Stimulated activated naive CD8-positive, alpha-beta T cell treated with anti-CD3 and anti-CD28 coated beads, Interleukin-15, amount 100 ng/mL, for 72 hours (primary cell): Measurements from ENCODE around the gene MALT1.

Experiments
- ATAC-seq: fragments of 150-1000 bp; cut with Tn5 transposase; 2 replicates; pipeline ENCODE4 v1.10.0; 2021; ENCODE audit warnings: mild to moderate bottlenecking, moderate library complexity
- DNase-seq, 2 donors: peaks; one replicate each; pipeline ENCODE4 v3.0.0; 2021 to 2022
- H3K27ac Mint-ChIP-seq, 2 donors: one replicate each; pipeline ENCODE4 v1.8.0; 2022; ENCODE audit warnings: mild to moderate bottlenecking in 2 of 2, mixed read lengths in 2 of 2, moderate library complexity in 2 of 2
- H3K27me3 Mint-ChIP-seq: one replicate; pipeline ENCODE4 v1.8.0; 2022; ENCODE audit warnings: mixed read lengths
- H3K4me1 Mint-ChIP-seq: one replicate; pipeline ENCODE4 v1.8.0; 2022; ENCODE audit warnings: mild to moderate bottlenecking, mixed read lengths
- H3K4me3 Mint-ChIP-seq, 2 donors: one replicate each; pipeline ENCODE4 v1.8.0; 2022; ENCODE audit warnings: mild to moderate bottlenecking in 2 of 2, mixed read lengths in 2 of 2, moderate library complexity in 1 of 2
- H3K9me3 Mint-ChIP-seq, 2 donors: one replicate each; pipeline ENCODE4 v1.8.0; 2022; ENCODE audit warnings: mixed read lengths in 2 of 2

Gene MALT1

GRCh38 chr18:58668897-58669296 lies 2.4 kb upstream of the MALT1 start:
- H3K27me3 Mint-ChIP-seq, result no peaks in the 10 kb centered on the region
- no peak for ATAC-seq
- peaks cover 52% of the 10 kb centered on the region for H3K4me1 Mint-ChIP-seq
- peak overlapping the region in 1 of 2 donors; percentile 86 for H3K4me3 Mint-ChIP-seq
- DNase-seq, result no peak
- no peak overlapping the region for H3K27ac Mint-ChIP-seq
- no peaks in the 10 kb centered on the region for H3K9me3 Mint-ChIP-seq

DNA sequence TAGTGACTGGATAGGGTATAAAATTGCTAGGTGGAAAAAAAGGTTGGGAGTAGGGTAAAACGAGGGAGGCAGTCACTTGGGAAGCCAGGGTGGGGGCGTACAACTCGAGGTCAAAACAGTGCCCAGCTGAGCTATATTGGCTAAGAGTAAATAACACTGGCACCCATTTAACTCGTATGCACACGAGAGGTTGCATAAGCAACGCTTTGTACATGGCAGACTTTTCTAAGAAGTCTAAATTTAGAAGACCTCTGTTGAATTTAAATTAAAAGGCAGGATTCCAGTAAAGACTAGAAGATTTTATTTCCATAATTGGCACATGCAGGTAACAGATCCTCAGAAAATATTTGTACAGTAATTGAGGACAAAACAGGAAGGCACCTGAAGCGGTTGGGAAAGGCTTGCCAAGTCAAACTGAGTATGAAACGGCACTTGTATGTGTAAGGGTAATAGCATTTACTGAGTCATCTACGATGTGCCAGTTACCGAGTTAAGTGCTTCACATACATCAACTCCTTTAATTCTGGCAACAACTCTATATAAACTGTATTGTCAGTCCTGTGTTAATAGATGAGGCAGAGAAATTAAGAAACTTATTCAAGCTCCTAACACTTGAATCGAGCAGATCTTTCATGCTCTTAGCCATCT lies 1.4 kb upstream of the MALT1 start:
- peak overlapping the region in 1 of 2 donors; percentile 11 for H3K27ac Mint-ChIP-seq
- no peak for DNase-seq
- peaks cover 61% of the 10 kb centered on the region for H3K4me1 Mint-ChIP-seq
- H3K27me3 Mint-ChIP-seq, result no peaks in the 10 kb centered on the region
- H3K9me3 Mint-ChIP-seq, result no peaks in the 10 kb centered on the region
- peak; percentile 29 for ATAC-seq
- peak overlapping the region; percentile 36 to 86 for H3K4me3 Mint-ChIP-seq

DNA sequence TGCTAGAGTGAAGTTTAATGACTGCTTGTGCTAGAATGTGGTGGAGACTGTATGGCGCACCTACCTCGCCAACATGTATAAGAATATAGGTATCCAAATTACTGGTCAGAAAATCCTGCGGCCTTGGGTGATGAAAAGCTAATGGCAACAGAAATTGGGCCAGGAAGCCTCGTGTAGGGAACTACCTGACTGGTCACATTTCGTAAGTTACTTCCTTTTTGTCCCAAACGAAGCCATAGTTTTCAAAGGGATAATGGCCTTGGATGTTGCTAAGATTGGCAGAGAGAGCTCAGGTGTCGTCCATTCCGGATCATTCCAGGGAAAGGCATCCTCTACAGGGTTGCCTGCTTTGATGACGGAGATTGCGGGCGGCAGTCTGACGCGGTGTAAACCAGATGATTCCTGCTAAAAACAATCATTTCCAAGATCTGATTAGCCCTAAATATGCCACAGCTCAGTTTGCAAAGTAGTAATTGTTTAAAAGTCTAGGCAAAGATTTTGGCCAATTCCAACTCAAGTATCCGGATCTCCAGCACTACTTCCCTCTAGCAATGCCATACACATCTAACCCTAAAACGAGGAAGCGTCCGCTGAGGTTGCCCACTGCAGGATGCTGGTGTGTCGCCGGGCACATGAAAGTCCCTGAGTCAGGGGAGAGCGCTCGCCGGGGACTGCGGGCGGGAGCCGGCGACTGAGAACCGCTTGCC lies 708 bp upstream of the MALT1 start:
- H3K9me3 Mint-ChIP-seq, result no peaks in the 10 kb centered on the region
- peaks cover 65% of the 10 kb centered on the region for H3K4me1 Mint-ChIP-seq
- peak overlapping the region; percentile 86 to 89 for H3K4me3 Mint-ChIP-seq
- ATAC-seq (no peak), DNase-seq (peak in 1 of 2 donors; percentile 18)
- H3K27ac Mint-ChIP-seq, result peak overlapping the region; percentile 11 to 93
- no peaks in the 10 kb centered on the region for H3K27me3 Mint-ChIP-seq

DNA sequence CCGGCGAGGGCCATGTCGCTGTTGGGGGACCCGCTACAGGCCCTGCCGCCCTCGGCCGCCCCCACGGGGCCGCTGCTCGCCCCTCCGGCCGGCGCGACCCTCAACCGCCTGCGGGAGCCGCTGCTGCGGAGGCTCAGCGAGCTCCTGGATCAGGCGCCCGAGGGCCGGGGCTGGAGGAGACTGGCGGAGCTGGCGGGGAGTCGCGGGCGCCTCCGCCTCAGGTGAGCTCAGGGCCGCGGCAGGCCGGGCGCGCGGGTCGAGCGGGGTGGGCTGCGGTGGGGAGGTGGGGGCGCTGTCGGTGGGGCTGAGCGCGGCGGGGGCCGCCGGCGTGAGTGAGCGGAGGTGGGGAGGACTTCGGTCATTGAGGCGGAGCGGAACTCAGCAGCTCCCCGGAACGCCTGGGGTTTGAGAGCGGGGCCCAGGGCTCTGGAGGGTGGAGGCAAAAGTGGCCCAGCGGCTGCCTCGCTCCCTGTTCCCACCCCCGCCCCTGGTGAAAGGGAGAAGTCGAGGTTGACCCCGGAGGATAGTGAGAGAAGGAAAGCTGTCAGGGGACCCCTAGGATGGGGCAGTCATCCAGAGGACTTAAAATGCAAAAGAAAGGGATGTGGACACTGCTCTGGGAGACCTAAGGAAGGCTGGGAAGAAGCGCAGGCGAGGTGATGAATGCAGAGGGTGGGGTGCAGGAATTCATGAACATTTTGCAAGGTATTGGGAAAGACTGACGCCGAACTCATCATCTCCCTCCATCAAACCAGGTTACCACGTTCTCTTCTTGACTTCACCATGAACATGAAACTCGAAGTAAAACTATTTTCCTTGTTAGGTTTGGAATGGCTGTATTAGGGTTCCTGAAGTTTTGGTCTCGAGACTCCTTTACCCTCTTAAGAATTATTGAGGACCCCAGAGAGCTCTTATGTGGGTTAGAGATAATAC lies 633 bp downstream of the MALT1 start:
- Mint-ChIP-seq H3K9me3 (no peaks in the 10 kb centered on the region), H3K4me1 (peaks cover 70% of the 10 kb centered on the region), H3K27ac (peak overlapping the region; percentile 96 to 97), H3K27me3 (no peaks in the 10 kb centered on the region), H3K4me3 (peak overlapping the region; percentile 99)
- ATAC-seq (peak; percentile 54), DNase-seq (no peak)

- ATAC-seq, result no peak
- H3K4me3 Mint-ChIP-seq, result peak overlapping the region; percentile 73 to 99
- no peak overlapping the region for H3K27ac Mint-ChIP-seq
- no peaks in the 10 kb centered on the region for H3K9me3 Mint-ChIP-seq
- no peaks in the 10 kb centered on the region for H3K27me3 Mint-ChIP-seq
- no peak for DNase-seq
- H3K4me1 Mint-ChIP-seq, result peaks cover 75% of the 10 kb centered on the region
These were observed 2.9 kb downstream of the MALT1 start for GRCh38 chr18:58674159-58674558.

DNA sequence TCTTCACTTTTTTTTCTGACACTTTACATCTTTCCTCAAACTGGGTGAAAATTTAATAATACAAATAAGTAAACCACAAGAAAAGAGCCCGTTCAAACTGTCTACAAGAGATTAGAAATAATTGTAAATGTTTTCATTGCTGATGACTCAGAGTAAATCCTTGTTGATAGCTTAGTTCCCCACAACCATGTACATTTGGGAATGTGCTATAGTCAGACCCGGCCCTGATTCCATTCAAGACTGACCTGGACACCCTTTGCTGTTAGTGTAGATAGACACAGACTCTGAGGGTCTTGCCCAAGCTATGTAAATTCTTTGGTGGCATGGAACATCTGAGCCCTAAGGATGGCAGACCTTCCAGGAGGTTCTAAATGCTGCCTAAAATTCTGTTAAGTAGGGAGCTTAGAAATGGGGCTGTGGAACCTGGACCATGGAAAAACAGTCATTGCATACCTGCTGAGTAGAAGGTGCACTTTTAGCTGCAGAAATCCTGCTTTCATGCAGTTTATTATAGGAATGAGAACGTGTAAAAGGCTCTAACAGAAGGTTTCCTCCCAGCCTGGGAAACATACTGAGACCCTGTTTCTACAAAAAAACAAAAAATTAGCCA lies 3.7 kb downstream of the MALT1 start:
- no peaks in the 10 kb centered on the region for H3K9me3 Mint-ChIP-seq
- H3K4me1 Mint-ChIP-seq, result peaks cover 75% of the 10 kb centered on the region
- H3K27me3 Mint-ChIP-seq, result no peaks in the 10 kb centered on the region
- H3K4me3 Mint-ChIP-seq, result peak overlapping the region; percentile 73 to 99
- no peak overlapping the region for H3K27ac Mint-ChIP-seq
- DNase-seq, result no peak
- no peak for ATAC-seq

GRCh38 chr18:58676270-58676669 lies 5.0 kb downstream of the MALT1 start:
- H3K4me3 Mint-ChIP-seq, result peak overlapping the region; percentile 25 to 66
- no peak for DNase-seq
- H3K4me1 Mint-ChIP-seq, result peaks cover 77% of the 10 kb centered on the region
- H3K27ac Mint-ChIP-seq, result peak overlapping the region in 1 of 2 donors; percentile 23
- no peaks in the 10 kb centered on the region for H3K27me3 Mint-ChIP-seq
- no peak for ATAC-seq
- H3K9me3 Mint-ChIP-seq, result no peaks in the 10 kb centered on the region

GRCh38 chr18:58682429-58683069 lies 11.3 kb downstream of the MALT1 start:
- no peak overlapping the region for H3K4me3 Mint-ChIP-seq
- no peaks in the 10 kb centered on the region for H3K9me3 Mint-ChIP-seq
- H3K27ac Mint-ChIP-seq, result peak overlapping the region in 1 of 2 donors; percentile 85
- peaks cover 83% of the 10 kb centered on the region for H3K4me1 Mint-ChIP-seq
- no peak for DNase-seq
- H3K27me3 Mint-ChIP-seq, result no peaks in the 10 kb centered on the region
- no peak for ATAC-seq

DNA sequence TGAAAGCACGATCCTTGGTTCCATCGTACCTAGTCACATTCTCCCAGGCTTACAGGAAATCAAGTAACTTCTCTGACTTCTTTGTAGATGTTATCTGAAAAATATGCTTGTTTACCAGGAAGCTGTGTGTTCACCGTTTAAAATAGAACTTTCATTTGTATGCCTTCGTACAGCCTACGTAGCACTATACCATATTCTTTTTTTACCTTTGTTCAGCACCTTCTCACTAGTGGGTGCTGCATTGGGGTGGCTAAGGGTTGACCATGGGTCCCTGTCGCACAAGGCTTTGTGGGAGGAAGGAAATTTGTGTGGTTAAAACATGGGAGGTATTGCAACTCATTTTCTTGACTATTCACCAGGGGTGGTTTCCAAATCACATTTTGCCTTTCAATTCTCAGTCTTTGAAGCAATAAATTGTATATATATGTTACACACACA lies 16.6 kb downstream of the MALT1 start:
- Mint-ChIP-seq H3K27me3 (no peaks in the 10 kb centered on the region), H3K9me3 (peaks cover 5 to 9% of the 10 kb centered on the region in 2 donors), H3K4me1 (peaks cover 84% of the 10 kb centered on the region), H3K27ac (peak overlapping the region; percentile 25 to 97), H3K4me3 (peak overlapping the region; percentile 55 to 71)
- ATAC-seq, result peak; percentile 97
- DNase-seq, result peak; percentile 60 to 81

GRCh38 chr18:58690259-58690658 lies 19.0 kb downstream of the MALT1 start:
- H3K27me3 Mint-ChIP-seq, result no peaks in the 10 kb centered on the region
- peaks cover 5 to 15% of the 10 kb centered on the region in 2 donors for H3K9me3 Mint-ChIP-seq
- DNase-seq, result no peak
- no peak overlapping the region for H3K27ac Mint-ChIP-seq
- H3K4me1 Mint-ChIP-seq, result peaks cover 97% of the 10 kb centered on the region
- no peak overlapping the region for H3K4me3 Mint-ChIP-seq
- no peak for ATAC-seq

GRCh38 chr18:58691256-58691655 lies 20.0 kb downstream of the MALT1 start:
- ATAC-seq, result no peak
- H3K9me3 Mint-ChIP-seq, result peaks cover 5 to 16% of the 10 kb centered on the region in 2 donors
- H3K27ac Mint-ChIP-seq, result no peak overlapping the region
- no peaks in the 10 kb centered on the region for H3K27me3 Mint-ChIP-seq
- H3K4me3 Mint-ChIP-seq, result no peak overlapping the region
- H3K4me1 Mint-ChIP-seq, result peaks cover 96% of the 10 kb centered on the region
- DNase-seq, result no peak

GRCh38 chr18:58692422-58693185 lies 21.3 kb downstream of the MALT1 start:
- DNase-seq, result peak in 1 of 2 donors; percentile 26
- peak; percentile 36 for ATAC-seq
- Mint-ChIP-seq H3K27ac (peak overlapping the region; percentile 77 to 95), H3K9me3 (peaks cover 5 to 16% of the 10 kb centered on the region in 2 donors), H3K4me3 (peak overlapping the region; percentile 62 to 74), H3K27me3 (no peaks in the 10 kb centered on the region), H3K4me1 (peaks cover 83% of the 10 kb centered on the region)

DNA sequence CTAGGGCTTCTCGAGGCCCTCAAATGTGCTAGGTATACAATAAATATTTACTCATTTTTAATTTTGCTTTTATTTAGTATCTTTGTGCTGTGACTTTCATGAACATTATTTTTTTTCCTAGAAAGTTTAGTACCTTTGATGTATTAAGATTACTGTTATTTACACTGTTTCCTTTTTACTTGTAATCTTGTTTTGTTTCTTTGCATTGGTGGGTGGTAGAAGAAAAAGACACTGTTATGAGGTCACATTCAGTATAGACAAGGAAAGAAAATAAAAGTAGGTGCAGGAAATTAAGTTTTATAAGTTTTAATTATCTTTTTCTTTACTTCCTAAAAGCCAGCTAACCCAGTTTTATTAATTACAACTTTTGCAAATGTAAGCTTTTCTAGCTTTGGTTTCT lies 23.0 kb downstream of the MALT1 start:
- no peaks in the 10 kb centered on the region for H3K27me3 Mint-ChIP-seq
- peaks cover 69% of the 10 kb centered on the region for H3K4me1 Mint-ChIP-seq
- DNase-seq, result no peak
- peak overlapping the region in 1 of 2 donors; percentile 58 for H3K27ac Mint-ChIP-seq
- H3K9me3 Mint-ChIP-seq, result peaks cover 5 to 16% of the 10 kb centered on the region in 2 donors
- H3K4me3 Mint-ChIP-seq, result peak overlapping the region in 1 of 2 donors; percentile 73
- no peak for ATAC-seq
